HEK293 (cell line): Measurements from ENCODE around the gene AKAP12.

Experiments used
- CTCF ChIA-PET: fragments of 350-600 bp; formaldehyde crosslinking; extraction: SDS; loops from one replicate; lab custom pipeline; 2021; ENCODE audit warnings: antibody characterized with exemption; lab: Yijun Ruan, JAX
- POLR2A ChIA-PET: fragments of 300-600 bp; formaldehyde crosslinking; extraction: SDS; loops from one replicate; lab custom pipeline; 2020; ENCODE audit warnings: antibody characterized with exemption, inconsistent platforms; lab: Yijun Ruan, JAX
- H3K27ac ChIP-seq: fragments of 200-500 bp; sonication (Bioruptor generic); 2 replicates; pipeline ENCODE4 v1.5.1; 2014; ENCODE audit warnings: low read depth, low read length, control low read depth, inconsistent platforms; ENCODE audit errors: extremely low read depth
- H3K36me3 ChIP-seq, 2 experiments: fragments of 200-500 bp in 1 of 2; sonication (Bioruptor generic) in 1 of 2; 1 replicate in 1 of 2; 2 replicates in 1 of 2; pipeline ENCODE4 v1.5.1; 2014 to 2017; ENCODE audit warnings: inconsistent platforms in 2 of 2, low read length in 2 of 2; ENCODE audit not compliant: control insufficient read depth in 2 of 2, insufficient read depth in 1 of 2
- H3K4me1 ChIP-seq: fragments of 200-500 bp; sonication (Bioruptor generic); 2 replicates; pipeline ENCODE4 v1.5.1; 2014; ENCODE audit warnings: mild to moderate bottlenecking, low read length, inconsistent platforms; ENCODE audit not compliant: control insufficient read depth, insufficient read depth
- H3K4me3 ChIP-seq: 2 replicates; pipeline ENCODE4 v1.5.1; 2011; ENCODE audit warnings: low read depth, mild to moderate bottlenecking, control low read depth, low read length, moderate library complexity
- H3K9me3 ChIP-seq: fragments of 200-500 bp; sonication (Bioruptor generic); 2 replicates; pipeline ENCODE4 v1.5.1; 2014; ENCODE audit warnings: low read depth, low read length, inconsistent platforms; ENCODE audit not compliant: control insufficient read depth, insufficient read depth
- BCL11A ChIP-seq: fragments of 450-650 bp; formaldehyde crosslinking; IDR thresholded peaks from 2 replicates; pipeline ENCODE4 v1.5.1; 2016; ENCODE audit warnings: low read depth, missing biosample characterization, missing genetic modification characterization
- KLF1 ChIP-seq: fragments of 450-650 bp; formaldehyde crosslinking; IDR thresholded peaks from 2 replicates; pipeline ENCODE4 v1.5.1; 2016; ENCODE audit warnings: missing biosample characterization, missing genetic modification characterization
- PRDM2 ChIP-seq: fragments of 450-650 bp; formaldehyde crosslinking; IDR thresholded peaks from 2 replicates; pipeline ENCODE4 v1.5.1; 2016; ENCODE audit warnings: missing biosample characterization, missing genetic modification characterization, borderline replicate concordance
- ZBTB1 ChIP-seq: fragments of 450-650 bp; formaldehyde crosslinking; IDR thresholded peaks from 2 replicates; pipeline ENCODE4 v1.5.1; 2016; ENCODE audit warnings: missing biosample characterization, missing genetic modification characterization
- ZBTB17 ChIP-seq: fragments of 450-650 bp; formaldehyde crosslinking; IDR thresholded peaks from 2 replicates; pipeline ENCODE4 v1.5.1; 2016; ENCODE audit warnings: missing biosample characterization, missing genetic modification characterization
- ZBTB48 ChIP-seq: fragments of 450-650 bp; formaldehyde crosslinking; IDR thresholded peaks from 2 replicates; pipeline ENCODE4 v1.5.1; 2016; ENCODE audit warnings: missing biosample characterization, missing genetic modification characterization
- ZFP69B ChIP-seq: fragments of 450-650 bp; formaldehyde crosslinking; IDR thresholded peaks from 2 replicates; pipeline ENCODE4 v1.5.1; 2016; ENCODE audit warnings: missing biosample characterization, missing genetic modification characterization
- ZNF112 ChIP-seq: fragments of 450-650 bp; formaldehyde crosslinking; IDR thresholded peaks from 2 replicates; pipeline ENCODE4 v1.5.0; 2017; ENCODE audit warnings: missing biosample characterization, missing genetic modification characterization
- ZNF223 ChIP-seq: fragments of 450-650 bp; formaldehyde crosslinking; IDR thresholded peaks from 2 replicates; pipeline ENCODE4 v1.5.1; 2016; ENCODE audit warnings: missing biosample characterization, missing genetic modification characterization
- ZNF341 ChIP-seq: fragments of 450-650 bp; formaldehyde crosslinking; IDR thresholded peaks from 2 replicates; pipeline ENCODE4; 2016; ENCODE audit warnings: low read depth, missing biosample characterization, missing genetic modification characterization
- ZNF473 ChIP-seq: fragments of 450-650 bp; formaldehyde crosslinking; IDR thresholded peaks from 2 replicates; pipeline ENCODE4 v1.5.1; 2017; ENCODE audit warnings: missing biosample characterization, missing genetic modification characterization
- ZNF529 ChIP-seq: fragments of 450-650 bp; formaldehyde crosslinking; IDR thresholded peaks from 2 replicates; pipeline ENCODE4 v1.5.1; 2017; ENCODE audit warnings: missing genetic modification characterization, missing biosample characterization; ENCODE audit not compliant: insufficient replicate concordance
- ZNF561 ChIP-seq: fragments of 450-650 bp; IDR thresholded peaks from 2 replicates; pipeline ENCODE4 v1.5.1; 2018; ENCODE audit warnings: missing biosample characterization, missing genetic modification characterization, borderline replicate concordance
- ZNF747 ChIP-seq: fragments of 450-650 bp; formaldehyde crosslinking; IDR thresholded peaks from 2 replicates; pipeline ENCODE4 v1.5.1; 2016; ENCODE audit warnings: missing biosample characterization, missing genetic modification characterization
- ZNF768 ChIP-seq: fragments of 450-650 bp; formaldehyde crosslinking; IDR thresholded peaks from 2 replicates; pipeline ENCODE4 v1.5.1; 2018; ENCODE audit warnings: missing biosample characterization, mild to moderate bottlenecking, missing genetic modification characterization

Gene AKAP12

GRCh38 chr6:151376440-151376839, 136.7 kb downstream of the AKAP12 start:
- H3K27ac ChIP-seq, result no peak overlapping the region
- ChIA-PET CTCF (interaction anchor here (0.9 to 1.8 kb wide), 2 partner anchors 8 to 362 kb away, joined by 4 to 6 read pairs; no protein-coding TSS in a partner anchor), POLR2A (no interaction called here)
- no peaks in the 10 kb centered on the region for H3K9me3 ChIP-seq
- H3K4me1 ChIP-seq, result peaks cover 7% of the 10 kb centered on the region
- no peak for TF ChIP-seq ZNF561 (tag by site-specific recombination)
- TF ChIP-seq ZBTB1, result no peak
- TF ChIP-seq ZNF768 (tag by site-specific recombination), result no peak
- no peak for TF ChIP-seq BCL11A (tag by site-specific recombination)
- TF ChIP-seq ZNF473 (tag by site-specific recombination), result no peak
- TF ChIP-seq ZBTB48 (tag by site-specific recombination), result no peak
- no peak for TF ChIP-seq ZBTB17
- no peak for TF ChIP-seq PRDM2
- TF ChIP-seq ZNF223, result no peak
- no peak for TF ChIP-seq ZNF747 (tag by site-specific recombination)
- no peak overlapping the region for H3K4me3 ChIP-seq
- H3K36me3 ChIP-seq, result peaks cover 3 to 14% of the 10 kb centered on the region in 2 experiments

- ChIA-PET CTCF (interaction anchor here (0.5 to 1.8 kb wide), 3 partner anchors 363 to 1297 kb away, joined by 3 to 6 read pairs (median 3); no protein-coding TSS in a partner anchor), POLR2A (interaction anchor here (2.6 kb wide), 1 partner anchor 13 kb away, joined by 9 read pairs; no protein-coding TSS in a partner anchor)
- Histone ChIP-seq H3K4me1 (peaks cover 7% of the 10 kb centered on the region), H3K27ac (no peak overlapping the region), H3K4me3 (no peak overlapping the region), H3K36me3 (peaks cover 0 to 8% of the 10 kb centered on the region in 2 experiments; a peak in 2 of 3 replicates), H3K9me3 (no peaks in the 10 kb centered on the region)
- TF ChIP-seq ZFP69B (tag by site-specific recombination), result no peak
- TF ChIP-seq ZNF529 (tag by site-specific recombination), result peak; percentile 91
Observed at GRCh38 chr6:151377095-151377494, 137.3 kb downstream of the AKAP12 start.

- Histone ChIP-seq H3K9me3 (no peaks in the 10 kb centered on the region), H3K4me1 (peaks cover under 1% of the 10 kb centered on the region; the same call in 1 of the 2 replicates), H3K27ac (no peak overlapping the region), H3K4me3 (no peak overlapping the region), H3K36me3 (no peaks in the 10 kb centered on the region; a peak in 1 of 3 replicates)
- CTCF ChIA-PET, result no interaction called here
- POLR2A ChIA-PET, result interaction anchor here (0.5 to 2.6 kb wide), 2 partner anchors 10 to 16 kb away, joined by 5 to 9 read pairs; no protein-coding TSS in a partner anchor
- peak; percentile 39; the same call in 1 of the 2 replicates for TF ChIP-seq KLF1 (tag by site-specific recombination)
- TF ChIP-seq ZNF341 (tag by site-specific recombination), result peak; percentile 83
- TF ChIP-seq ZNF529 (tag by site-specific recombination), result no peak
- no peak for TF ChIP-seq ZNF112 (tag by site-specific recombination)
Observed at GRCh38 chr6:151379933-151380847, 140.4 kb downstream of the AKAP12 start.
